NCI-H2227 (cell line): ENCODE results near the gene EFNA5.

ENCODE experiments used
- DNase-seq: peaks from one replicate; lab custom pipeline; 2025; ENCODE audit not compliant: unreplicated experiment; lab: John Stamatoyannopoulos, UW

Gene EFNA5

GRCh38 chr5:107574287-107574686 lies 96.5 kb downstream of the EFNA5 start:
- DNase-seq, result no peak

- DNase-seq, result no peak
These were observed 97.9 kb downstream of the EFNA5 start for GRCh38 chr5:107572715-107573368.

- peak; percentile 92 for DNase-seq
These were observed 98.9 kb downstream of the EFNA5 start for GRCh38 chr5:107571621-107572536.

GRCh38 chr5:107570805-107571531 lies 99.8 kb downstream of the EFNA5 start:
- DNase-seq, result no peak

GRCh38 chr5:107570181-107570580 lies 100.6 kb downstream of the EFNA5 start:
- DNase-seq, result no peak

- DNase-seq, result peak; percentile 10
These were observed 102.7 kb downstream of the EFNA5 start for GRCh38 chr5:107567901-107568671.

- no peak for DNase-seq
These were observed 103.8 kb downstream of the EFNA5 start for GRCh38 chr5:107566986-107567385.

GRCh38 chr5:107565791-107566767 lies 104.7 kb downstream of the EFNA5 start:
- DNase-seq, result no peak

- DNase-seq, result no peak
These were observed 105.8 kb downstream of the EFNA5 start for GRCh38 chr5:107564931-107565372.

GRCh38 chr5:107563959-107564544 lies 106.7 kb downstream of the EFNA5 start:
- DNase-seq, result no peak

GRCh38 chr5:107560377-107560776 lies 110.4 kb downstream of the EFNA5 start:
- no peak for DNase-seq

GRCh38 chr5:107558823-107559375 lies 111.8 kb downstream of the EFNA5 start:
- no peak for DNase-seq

- no peak for DNase-seq
These were observed 113.6 kb downstream of the EFNA5 start for GRCh38 chr5:107557051-107557658.

- no peak for DNase-seq
These were observed 114.2 kb downstream of the EFNA5 start for GRCh38 chr5:107556575-107556974.

GRCh38 chr5:107555425-107556090 lies 115.2 kb downstream of the EFNA5 start:
- no peak for DNase-seq

- DNase-seq, result no peak
These were observed 115.8 kb downstream of the EFNA5 start for GRCh38 chr5:107554776-107555424.

- DNase-seq, result peak; percentile 61
These were observed 117.6 kb downstream of the EFNA5 start for GRCh38 chr5:107553117-107553555.
